GM19238 (cell line): ENCODE results near the gene DTX1.

ENCODE experiments used
- DNase-seq: peaks from one replicate; pipeline ENCODE4 v3.0.0; 2011; ENCODE audit warnings: low spot score; ENCODE audit not compliant: insufficient read length

DTX1 gene

DNA sequence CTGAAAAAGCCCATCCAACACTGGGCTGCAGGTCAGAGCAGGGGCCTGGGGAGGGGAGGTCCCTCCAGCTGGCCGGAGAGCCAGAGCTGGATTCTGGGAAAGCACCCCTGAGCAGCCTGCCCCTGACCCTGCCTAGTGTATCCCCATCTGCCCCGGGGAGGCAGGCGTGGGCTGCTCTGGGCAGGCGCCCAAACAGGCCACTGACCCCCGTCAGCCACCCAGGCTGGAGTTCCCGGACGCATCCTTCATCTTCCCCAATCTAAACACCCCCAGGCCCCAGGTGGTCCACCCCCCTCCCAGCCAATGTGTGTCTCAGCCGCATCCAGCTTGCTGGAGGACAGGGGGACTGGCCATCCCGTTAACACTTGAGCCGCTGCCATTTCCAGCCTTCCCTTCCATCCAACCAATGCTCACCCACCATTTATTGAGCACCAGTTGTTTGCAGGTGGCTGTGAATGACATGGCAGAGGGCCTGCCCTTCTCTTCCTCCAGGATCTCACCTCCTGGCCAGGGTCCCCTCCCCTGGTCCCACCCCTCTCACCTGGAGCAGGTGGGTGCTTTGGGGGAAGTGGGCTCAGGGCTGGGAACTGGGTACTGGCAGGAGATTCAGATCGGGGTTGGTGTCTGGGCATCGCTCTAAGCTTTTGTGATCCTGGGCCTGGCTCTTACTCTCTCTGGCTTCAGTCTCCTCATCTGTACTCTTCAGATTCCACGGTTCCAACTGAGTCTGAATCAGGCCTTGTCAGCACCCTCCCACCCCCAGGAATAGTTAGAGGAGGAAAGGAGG lies 743 bp upstream of the DTX1 start:
- DNase-seq, result no peak

DNA sequence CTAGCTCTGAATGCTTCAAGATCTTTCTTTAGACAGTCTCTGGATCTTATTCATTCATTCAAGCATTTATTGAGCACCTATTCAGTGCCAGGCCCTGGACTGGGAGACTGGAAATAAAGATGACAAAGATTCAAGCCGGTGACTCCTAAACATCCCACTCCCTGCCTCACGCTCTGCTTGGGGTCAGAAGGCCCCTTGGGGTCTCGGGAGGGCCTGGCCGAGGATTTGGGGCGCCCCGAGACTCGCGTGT lies 224 bp upstream of the DTX1 start:
- no peak for DNase-seq

DNA sequence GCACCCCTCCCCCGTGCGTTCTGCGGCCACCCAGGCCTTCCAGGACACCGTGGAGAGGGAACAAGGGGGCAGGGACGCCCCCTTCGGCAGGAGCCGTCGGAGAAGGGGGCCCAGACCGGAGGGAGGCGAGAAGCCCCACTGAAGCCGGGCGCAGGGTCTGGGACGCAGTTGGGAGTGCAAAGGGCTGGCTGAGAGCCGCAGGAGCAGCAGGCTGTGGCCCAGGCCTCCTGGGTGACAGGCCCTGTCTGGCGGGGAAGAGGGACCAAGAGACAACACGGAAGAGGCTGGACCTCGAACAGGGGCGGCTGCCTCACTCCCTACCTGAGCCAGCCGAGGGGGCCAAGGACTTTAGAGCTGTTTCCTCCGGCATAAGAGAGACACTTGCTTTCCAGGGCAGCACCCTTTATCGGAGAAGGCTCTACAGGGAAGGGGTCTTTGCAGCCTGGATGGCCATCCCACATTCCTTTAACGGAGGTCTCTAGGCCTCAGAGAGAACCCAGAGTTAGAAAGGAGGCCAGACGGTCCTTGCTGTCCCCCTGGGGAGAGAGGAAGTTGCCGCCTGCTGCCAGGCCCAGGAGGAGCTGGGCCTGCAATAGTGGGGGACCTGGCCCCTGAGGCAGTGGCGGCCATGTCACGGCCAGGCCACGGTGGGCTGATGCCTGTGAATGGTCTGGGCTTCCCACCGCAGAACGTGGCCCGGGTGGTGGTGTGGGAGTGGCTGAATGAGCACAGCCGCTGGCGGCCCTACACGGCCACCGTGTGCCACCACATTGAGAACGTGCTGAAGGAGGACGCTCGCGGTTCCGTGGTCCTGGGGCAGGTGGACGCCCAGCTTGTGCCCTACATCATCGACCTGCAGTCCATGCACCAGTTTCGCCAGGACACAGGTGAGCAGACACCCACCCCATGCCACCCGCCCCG lies 1.3 kb downstream of the DTX1 start:
- DNase-seq, result no peak

DNA sequence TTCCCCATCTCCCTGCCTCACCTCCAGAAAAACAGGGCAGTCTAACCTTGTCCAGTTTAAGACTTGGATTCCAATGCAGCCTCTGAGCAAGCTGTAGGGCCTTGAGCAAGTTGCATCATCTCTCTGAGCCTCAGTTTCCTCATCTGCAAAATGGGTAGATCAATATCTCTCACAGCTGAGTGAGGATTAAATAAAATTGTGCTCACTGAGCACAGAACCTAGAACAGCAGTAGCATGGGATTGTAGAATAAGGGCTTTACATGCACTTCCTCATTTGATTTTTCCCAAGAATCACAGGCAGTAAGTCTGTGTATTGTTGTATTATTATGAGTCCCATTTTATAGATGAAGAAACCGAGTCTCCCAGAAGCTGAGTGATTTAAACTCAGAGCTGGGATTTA lies 2.0 kb downstream of the DTX1 start:
- no peak for DNase-seq

DNA sequence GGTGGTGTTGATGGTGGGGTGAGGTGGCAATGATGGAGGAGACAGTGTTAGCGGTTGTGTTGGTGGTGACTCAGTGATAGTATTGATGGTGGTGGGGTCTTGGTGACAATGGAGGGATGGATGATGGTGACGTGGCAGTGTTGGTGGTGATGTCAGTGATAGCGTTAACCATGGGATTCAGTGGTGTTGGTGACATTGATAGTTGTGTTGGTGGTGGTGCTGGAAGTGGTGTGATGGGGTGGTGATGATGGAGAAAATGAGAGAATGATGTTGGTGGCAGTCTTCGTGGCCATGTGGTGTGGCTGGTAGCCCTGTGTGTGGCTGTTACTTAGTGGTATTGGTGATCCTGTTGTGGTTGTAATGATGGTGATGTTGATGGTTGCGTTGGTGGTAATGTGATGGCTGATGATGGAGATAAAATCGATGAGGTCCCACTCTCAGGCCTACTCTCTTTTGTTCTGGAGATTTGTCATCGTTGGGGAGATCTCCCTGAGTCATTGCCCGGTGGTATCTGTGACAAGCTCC lies 2.6 kb downstream of the DTX1 start:
- no peak for DNase-seq

DNA sequence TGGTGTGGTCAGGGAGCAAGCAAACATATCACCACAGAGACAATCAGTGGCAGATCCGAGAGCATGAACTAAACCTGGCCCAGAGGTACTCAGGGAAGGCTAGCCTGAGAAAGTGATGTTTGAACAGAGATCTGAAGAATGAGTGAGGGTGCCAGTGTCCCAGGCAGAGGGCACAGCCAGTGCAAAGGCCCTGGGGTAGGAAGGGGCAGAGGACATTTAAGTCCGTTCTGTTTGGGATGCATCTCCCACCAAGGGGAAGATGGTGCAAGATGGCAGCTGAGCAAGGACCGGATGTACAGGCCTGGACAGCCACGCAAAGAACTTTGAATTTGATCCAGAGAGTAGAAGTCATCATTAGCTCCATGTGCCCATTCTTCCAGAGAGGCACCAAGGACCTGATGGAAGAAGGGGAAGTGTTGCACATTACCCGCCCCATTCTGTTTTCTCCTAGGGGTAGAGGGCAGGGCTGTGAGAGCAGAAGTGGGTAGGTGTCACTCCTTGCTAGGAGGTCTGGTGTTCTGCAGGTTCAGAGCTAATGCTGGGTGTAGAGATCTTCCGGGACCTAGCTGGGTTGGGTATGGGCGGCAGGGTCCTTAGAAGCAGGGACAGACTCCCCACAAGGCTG lies 3.9 kb downstream of the DTX1 start:
- no peak for DNase-seq

DNA sequence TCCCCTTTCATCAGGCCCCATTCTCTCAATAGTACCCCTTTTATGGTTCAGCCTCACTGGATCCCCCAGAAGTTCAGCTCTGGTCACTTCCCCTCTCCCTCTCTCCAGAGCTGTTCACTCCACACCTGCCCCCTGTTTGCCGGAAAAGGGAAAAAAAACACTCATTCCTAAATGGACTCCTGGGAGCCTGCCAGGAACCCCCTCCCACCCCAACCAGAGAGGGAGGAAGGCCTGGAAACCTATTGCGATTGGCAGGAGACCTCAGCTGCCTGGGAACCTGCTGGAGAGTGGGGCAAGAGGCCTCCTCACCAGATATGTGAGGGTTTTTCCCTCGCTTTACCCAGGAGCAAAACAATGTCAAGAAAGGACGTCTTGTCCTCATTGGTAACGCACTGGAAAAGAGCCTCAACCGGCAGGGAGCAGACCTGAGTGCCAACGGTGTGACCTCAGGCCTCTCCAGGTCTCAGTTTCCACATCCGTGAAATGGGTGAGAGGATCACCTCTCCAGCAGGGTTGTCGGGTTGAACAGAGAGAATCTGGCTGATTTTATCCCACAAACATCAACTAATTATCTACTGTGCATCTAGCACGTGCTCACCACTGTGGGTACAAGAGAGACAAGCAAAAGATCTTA lies 4.6 kb downstream of the DTX1 start:
- no peak for DNase-seq

DNA sequence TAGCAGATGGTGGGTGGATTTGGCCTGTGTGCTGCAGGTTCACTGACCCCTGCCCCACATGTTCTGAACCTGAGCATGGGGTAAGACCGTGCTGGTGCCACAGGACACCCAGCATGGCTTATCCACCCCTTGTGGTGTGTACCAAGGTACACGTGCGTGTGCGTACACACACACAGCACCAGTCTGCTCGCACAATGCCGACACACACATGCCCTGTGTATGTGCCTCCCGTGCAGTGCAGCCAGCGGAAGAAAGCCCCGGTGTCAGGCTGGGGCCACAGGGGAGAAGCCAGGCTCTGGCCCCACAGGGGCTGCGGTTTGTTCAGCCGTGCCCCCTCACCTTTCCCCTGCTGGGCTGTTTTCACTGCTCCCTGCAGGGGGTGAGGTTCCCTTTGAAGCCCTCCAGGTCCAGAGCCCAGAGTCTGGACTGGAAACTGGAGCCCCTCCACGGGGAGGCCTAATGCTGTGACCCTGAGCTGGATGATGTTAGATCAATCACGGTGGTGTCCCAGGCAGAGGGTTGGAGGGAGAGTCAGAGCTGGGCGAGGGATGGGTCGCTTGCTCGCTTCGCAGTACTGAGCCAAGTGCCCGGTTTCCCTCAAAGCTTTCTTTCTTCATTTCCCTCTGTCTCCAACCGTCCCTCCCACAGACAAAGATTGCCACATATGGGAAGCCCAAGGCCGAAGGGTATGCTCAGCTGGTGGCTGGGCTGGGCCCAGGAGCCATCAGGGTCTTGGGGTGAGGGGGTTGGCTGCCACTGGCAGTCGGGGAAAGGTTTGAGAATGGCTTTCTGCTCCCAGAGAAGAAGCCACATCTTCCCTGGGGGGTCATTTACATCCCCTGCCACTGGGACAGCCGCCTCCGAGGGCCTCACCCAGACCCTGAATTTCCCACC lies 6.2 kb downstream of the DTX1 start:
- DNase-seq, result no peak

DNA sequence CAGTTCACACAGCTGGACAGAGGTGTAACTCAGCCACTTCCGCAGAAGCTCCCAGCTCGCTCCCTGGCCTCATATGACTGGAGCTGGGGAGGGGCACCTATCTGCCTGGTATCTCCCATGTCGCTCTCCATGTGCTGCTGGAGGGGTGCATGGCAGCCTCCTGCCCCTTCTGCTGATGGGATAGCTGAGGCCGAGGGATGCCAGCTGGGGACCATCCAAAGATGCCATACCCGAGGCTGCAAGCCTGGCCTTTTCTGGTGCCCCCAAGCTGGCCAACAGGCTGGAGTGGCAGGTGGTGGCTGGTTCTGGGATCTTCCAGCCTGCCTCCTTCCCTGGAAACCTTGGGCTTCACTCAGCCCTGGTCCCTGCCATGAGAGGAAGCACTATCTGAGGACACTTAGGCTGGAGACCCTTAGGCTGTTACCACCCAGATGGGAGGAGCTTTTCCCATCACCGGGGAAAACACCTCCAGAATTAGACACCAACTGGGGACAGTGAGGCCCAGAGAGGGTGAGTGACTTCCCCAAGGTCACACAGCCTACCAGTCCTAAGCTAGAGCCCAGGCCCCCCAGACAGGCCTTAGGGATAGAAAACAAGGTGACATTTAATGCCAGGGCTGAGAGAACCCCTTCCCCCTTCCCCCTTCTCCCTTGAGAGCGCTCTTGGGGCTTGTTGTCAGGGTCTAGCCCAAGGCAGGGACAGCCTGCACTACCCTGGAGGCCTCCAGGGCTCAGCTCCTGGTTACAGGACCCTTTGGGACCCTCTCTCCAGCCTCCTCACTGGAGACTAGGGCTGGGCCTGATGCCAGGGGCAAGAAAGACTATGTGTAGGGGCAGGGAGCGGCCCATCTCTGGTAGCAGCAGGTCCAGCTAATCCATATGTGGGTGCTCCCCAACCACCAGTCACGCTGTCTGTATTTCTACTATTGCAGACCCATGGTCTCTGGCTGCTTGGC lies 7.1 kb downstream of the DTX1 start:
- no peak for DNase-seq

DNA sequence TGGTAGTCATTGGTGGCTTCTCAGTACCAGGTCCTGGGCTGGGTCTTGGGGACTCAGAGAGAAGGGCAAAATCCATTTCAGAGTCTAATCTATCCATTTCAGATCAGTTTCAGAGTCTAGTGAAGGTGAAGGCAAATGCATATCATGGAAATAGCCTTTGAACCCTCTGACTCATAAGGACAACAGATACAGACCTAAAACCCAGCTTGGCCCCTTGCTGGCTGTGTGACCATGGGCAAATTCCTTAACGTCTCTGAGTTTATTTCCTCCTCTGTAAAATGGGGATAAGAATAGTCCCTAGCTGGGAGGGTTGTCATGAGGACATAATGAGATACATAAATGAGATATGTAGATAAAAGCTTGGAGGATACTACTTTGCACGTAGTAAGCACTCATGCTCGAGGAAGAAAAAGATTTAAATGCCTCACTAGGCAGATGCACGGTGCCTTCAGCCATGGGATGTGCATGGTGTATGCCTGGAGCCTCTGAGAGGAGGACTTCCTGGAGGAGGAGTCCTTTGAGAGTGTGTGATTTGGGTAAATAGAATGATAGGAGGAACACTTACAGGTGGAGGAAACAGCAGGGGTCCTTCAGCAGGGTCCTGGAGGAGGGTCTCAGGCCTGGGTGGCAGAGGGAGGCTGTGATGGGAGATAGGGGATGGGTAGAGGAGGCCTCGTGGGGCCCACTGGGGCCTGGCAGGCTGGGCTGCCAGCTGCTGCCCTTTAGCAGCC lies 8.0 kb downstream of the DTX1 start:
- no peak for DNase-seq

DNA sequence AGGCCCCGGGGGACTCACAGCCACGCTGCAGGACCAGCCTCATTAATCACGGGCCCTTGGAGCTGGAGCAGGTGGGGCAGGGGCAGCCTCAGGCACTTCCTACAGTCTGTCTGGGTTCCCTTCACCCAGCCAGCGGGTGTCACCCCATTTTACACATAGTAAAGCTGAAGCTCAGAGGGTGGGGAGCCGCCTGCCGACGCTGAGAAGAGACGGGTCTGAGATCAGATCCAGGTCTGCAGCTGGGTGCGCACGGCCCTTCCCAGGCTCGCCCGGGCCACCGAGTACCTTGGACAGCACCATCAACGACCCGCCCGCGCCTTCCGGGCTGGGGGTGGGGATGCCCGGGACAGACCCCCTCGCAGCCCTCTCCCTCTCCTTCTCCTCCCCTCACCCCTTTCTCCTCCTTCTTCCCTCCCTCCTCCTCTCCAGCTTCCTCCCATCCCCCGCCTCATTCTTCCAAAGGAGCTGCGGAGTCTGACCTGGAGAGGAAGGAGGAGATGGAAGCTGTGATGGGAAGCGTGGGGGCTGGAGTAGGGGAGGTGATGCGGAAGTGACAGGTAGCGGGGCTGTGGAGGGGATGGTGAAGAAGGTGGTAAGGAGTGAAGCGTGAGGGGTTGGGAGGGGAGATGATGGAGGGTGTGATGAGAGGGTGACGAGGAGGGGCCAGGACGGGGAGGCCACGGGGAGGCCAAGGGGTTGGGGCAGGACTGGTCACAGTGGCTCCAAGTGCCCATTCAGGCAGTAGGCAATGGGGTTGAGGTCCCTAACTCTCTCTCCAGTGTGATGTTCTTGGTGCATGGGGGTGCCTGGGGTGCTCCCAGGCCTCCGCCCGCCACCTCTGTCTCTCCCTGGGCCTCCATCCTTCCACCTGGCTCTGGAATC lies 8.8 kb downstream of the DTX1 start:
- DNase-seq, result no peak

DNA sequence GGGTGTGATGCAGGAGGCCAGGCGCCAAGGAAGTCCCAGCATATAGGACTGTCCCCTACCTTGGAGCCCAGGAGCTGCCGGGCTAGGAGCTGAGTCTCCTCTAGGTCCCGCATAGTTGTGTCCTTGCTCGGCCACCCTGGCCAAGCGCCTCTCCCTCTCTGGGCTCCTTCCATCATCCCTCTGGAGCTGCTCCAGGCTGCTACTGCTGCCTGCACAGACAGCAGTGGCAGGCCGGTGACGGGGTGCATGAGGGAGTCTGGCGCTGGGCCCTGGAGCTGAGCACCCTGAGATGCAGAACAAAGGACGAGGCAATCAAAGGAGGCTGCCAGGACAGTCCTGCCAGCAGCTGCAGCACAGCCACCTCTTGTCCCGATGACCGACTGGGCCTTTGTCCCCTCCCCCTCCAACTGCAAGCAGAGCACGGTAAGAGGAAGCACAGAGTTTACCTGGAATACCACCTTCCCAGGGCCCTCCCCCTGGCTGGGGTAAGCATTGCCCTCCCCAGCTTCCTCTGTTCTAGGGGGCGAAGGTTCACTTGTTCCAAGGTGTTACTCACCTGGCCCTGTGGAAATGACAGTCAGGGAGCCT lies 10.4 kb downstream of the DTX1 start:
- DNase-seq, result no peak

DNA sequence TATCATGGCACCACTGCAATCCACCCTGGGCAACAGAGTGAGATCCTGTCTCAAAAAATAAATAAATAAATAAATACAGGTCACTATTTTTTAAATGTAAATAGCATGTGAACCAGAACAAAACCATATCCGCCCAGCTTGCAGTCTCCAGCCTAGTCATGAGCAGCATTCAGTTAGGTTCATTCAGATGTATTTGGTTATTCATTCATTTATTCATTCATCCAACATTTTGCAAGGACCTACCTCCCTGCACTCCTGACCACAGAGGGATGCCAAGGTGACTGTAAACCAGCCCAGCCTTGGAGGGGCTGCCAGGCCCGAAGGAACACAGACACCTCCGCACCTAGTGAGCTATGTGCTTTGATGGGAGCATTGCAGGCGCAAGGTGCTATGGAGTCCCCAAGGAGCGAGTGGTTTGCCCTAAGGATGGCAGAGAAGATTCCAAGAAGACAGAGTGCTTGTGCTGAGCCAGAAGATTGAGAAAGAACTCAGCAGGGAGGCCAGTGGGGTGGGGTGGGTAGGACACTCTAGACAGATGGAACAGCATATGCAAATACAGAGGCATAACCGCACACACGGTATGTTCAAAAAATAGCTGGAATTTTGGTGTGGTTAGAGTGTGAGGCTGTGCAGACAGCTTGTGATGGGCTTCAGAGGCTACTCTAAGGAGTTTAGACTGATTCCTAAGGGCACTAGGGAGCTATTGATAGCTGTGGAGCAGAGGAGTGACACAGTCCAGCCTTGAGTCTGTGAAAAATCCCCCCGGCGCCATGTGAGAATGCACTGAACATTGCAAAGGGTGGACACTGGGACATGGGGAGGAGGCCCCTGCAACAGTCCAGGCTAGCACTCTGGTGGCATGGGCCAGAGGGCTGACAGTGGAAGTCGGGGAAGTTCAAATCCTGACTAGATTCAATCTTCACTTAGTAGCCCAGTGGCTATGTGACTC lies 11.7 kb downstream of the DTX1 start:
- DNase-seq, result no peak

DNA sequence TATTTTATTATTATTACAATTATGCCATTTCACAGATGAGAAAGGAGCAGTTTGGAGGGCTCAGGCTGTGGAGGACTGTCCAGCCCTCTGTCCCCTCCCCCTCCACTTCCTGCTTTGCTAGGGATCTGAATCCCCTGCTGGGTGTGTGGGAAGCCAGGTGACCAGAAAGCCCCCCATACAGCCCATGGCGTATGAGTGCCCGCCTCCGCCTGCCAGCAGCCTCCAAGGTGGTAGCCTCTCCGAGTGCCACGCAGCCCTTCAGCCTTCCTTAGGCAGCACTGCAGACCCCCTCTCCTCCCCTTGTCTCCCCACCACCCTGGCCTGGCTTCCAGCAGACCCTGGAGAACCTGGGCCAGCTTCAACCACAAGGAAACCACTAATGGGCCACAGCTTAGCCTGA lies 12.6 kb downstream of the DTX1 start:
- DNase-seq, result no peak

DNA sequence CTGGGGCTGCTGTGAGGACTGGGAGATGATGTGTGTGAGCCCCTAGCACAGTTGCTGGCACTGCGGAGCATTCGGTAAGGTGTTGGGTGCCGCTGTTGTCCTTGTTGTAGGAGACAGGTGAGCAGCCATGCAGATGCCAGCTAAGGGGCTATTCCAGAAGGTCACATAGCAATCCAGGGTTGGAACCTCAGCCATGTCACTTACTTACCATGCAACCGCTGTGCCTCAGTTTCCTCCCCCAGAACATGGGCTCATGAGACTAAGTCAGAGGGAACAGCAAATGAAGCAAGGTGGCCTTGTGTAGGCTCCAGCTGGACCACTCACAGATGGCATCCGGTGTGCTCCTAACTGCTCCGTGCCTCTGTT lies 13.2 kb downstream of the DTX1 start:
- no peak for DNase-seq

DNA sequence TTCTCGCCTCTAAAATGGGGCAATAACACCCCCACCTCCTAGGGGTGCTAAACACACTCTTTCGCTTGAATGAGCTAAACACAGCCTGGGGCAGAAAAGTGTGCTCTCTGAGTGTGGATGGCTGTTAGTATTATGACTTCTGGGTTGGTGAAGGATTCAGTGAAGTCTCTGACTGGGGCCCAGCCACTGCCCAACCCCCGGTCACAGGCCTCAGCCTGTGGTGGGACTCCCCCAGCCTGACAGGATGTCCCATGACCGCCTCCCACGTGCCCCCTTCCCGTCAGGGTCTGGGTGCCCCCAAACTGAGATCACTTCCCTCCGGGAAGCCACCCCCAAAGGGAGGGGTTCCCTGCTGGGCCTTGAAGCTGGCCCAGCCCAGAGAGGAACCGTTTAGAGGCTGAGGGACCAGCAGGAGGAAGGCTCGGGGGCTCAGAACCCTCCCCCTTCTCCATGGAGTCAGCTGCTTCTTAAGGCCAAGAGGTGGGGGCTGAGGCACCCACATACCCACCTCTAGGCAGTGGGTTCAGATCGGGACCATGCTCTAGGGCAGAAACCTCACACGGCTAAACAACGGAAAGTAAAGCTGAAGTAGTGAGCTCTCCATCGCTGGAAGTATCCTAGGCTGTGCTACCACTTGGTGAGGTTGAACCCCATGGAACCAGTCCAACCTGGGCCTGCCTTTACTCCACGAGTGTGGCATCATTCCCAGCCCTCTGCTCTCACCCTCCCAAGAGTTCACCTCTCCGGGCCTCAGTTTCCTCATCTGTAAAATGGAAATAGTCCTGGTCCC lies 13.8 kb downstream of the DTX1 start:
- no peak for DNase-seq
